AG04450 (cell line): Measurements from ENCODE around the gene OTULINL. TPM values are rescaled to one million over a fixed set of nuclear protein-coding genes. Genes with fewer than 3 reads are reported as not detected.

Experiments
- CTCF ChIA-PET: fragments of 300-600, 350-600 bp; formaldehyde crosslinking; extraction: SDS; loops from one replicate; lab custom pipeline; 2022; ENCODE audit warnings: antibody characterized with exemption, inconsistent platforms; lab: Charles Lee
- POLR2A ChIA-PET: fragments of 350-600 bp; formaldehyde crosslinking; extraction: SDS; loops from one replicate; lab custom pipeline; 2021; ENCODE audit warnings: antibody characterized with exemption, inconsistent platforms; lab: Yijun Ruan, JAX
- DNase-seq: peaks from one replicate; pipeline ENCODE4 v3.0.0-alpha.2; 2011; ENCODE audit warnings: low read depth, low spot score
- H3K27ac ChIP-seq: one replicate; pipeline ENCODE4 v1.5.1; 2012; ENCODE audit warnings: low read depth, low read length, control low read depth
- H3K27me3 ChIP-seq: one replicate; pipeline ENCODE4 v1.6.0; 2012; ENCODE audit warnings: low read length; ENCODE audit not compliant: control insufficient read depth, insufficient read depth
- H3K4me3 ChIP-seq: 2 replicates; pipeline ENCODE4 v1.5.1; 2011; ENCODE audit warnings: mild to moderate bottlenecking, low read depth, low read length, control low read depth
- H3K9me3 ChIP-seq: 2 replicates; pipeline ENCODE4 v1.5.1; 2012; ENCODE audit warnings: low read length; ENCODE audit not compliant: control insufficient read depth, insufficient read depth
- polyA plus RNA-seq: library from polyadenylated mRNA; depleted of rRNA; stranded (reverse); fragments of >200 nt; gene quantifications from 2 replicates; pipeline ENCODE4 v1.2.3, GENCODE V29; 2011
- TF ChIP-seq, protein P1 (sequence below): IDR thresholded peaks from 2 replicates; pipeline ENCODE4 v1.5.1; 2011; ENCODE audit warnings: low read depth, low read length, control low read depth, inconsistent platforms

The OTULINL gene
- polyA plus RNA-seq, 1 experiment, result 0.21 TPM

DNA sequence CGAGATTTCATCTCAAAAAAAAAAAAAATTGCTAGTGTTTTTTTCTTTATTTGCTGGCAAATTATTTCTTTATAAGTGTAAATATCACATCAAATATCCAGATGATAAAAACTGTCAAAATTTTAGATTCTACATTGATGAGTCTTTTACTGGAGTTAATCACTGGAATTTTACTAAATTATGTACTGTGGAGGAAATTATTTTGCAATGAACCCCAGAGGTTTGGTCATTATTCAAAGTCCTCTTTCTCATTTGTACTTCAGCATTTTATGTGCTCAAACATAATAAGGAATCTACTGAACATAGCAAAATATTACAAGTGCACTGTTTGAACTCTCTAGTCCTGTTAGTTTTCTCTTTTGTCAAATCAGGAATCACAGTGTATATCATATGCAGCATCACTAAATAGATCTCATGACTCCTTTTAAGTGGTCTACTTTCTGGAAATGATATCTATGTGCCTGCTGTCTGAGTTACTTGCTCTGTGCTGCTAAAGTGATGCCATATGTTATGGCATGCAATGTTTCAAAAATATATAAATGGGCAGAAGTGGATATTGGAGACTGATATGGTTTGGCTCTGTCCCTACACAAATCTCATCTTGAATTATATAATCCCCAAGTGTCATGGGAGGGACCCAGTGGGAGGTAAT lies 18.0 kb downstream of the OTULINL start:
- Histone ChIP-seq H3K9me3 (no peaks in the 10 kb centered on the region), H3K27ac (no peak overlapping the region), H3K27me3 (peaks cover 16% of the 10 kb centered on the region), H3K4me3 (no peak overlapping the region)
- TF ChIP-seq, protein P1, sequence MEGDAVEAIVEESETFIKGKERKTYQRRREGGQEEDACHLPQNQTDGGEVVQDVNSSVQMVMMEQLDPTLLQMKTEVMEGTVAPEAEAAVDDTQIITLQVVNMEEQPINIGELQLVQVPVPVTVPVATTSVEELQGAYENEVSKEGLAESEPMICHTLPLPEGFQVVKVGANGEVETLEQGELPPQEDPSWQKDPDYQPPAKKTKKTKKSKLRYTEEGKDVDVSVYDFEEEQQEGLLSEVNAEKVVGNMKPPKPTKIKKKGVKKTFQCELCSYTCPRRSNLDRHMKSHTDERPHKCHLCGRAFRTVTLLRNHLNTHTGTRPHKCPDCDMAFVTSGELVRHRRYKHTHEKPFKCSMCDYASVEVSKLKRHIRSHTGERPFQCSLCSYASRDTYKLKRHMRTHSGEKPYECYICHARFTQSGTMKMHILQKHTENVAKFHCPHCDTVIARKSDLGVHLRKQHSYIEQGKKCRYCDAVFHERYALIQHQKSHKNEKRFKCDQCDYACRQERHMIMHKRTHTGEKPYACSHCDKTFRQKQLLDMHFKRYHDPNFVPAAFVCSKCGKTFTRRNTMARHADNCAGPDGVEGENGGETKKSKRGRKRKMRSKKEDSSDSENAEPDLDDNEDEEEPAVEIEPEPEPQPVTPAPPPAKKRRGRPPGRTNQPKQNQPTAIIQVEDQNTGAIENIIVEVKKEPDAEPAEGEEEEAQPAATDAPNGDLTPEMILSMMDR, result no peak
- CTCF ChIA-PET, result interaction anchor here (1.1 kb wide), 1 partner anchor 48 kb away, joined by 3 read pairs; no protein-coding TSS in a partner anchor
- POLR2A ChIA-PET, result no interaction called here
- DNase-seq, result no peak

DNA sequence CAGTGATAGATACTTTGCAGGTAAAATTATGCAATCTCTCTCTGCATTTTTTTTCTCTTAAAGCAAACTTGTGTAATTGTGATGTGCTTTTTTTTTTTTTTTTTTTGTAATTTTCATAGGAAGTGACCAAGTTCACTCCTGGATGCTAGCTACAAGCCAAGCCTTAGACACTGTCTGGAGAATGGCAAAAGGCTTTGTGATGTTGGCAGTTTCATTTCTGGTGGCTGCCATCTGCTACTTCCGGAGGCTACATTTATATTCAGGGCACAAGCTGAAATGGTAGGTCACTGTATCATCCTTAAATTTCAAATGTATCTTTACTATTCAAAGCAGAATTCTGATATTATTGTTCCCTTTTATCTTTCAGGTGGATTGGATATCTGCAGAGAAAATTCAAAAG lies 19.3 kb downstream of the OTULINL start:
- Histone ChIP-seq H3K9me3 (no peaks in the 10 kb centered on the region), H3K27ac (no peak overlapping the region), H3K4me3 (no peak overlapping the region), H3K27me3 (peaks cover 16% of the 10 kb centered on the region)
- no peak for DNase-seq
- POLR2A ChIA-PET, result no interaction called here
- TF ChIP-seq, protein P1, result no peak
- CTCF ChIA-PET, result no interaction called here

DNA sequence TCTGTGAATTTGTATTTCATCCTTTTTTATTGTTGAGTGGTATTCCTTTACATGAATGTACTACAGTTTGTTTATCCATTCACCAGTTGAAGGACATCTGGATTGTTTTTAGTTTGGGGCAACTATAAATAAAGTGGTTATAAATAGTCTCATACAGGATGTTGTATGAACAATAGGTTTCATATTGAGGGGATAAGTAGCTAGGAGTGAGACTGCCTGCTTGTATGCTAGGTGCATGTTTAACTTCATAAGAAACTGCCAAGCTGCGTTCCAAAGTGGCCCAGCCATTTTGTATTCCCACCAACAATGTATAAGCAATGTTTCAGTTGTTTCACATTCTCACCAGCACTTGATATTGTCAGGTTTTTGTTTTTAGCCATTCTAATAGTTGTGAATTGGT lies 21.5 kb downstream of the OTULINL start:
- POLR2A ChIA-PET, result no interaction called here
- no peak overlapping the region for H3K27ac ChIP-seq
- no peak overlapping the region for H3K4me3 ChIP-seq
- TF ChIP-seq, protein P1, result no peak
- DNase-seq, result no peak
- CTCF ChIA-PET, result interaction anchor here (0.6 kb wide), 1 partner anchor 29 kb away, joined by 4 read pairs; no protein-coding TSS in a partner anchor
- H3K9me3 ChIP-seq, result no peaks in the 10 kb centered on the region
- H3K27me3 ChIP-seq, result peaks cover 8% of the 10 kb centered on the region

DNA sequence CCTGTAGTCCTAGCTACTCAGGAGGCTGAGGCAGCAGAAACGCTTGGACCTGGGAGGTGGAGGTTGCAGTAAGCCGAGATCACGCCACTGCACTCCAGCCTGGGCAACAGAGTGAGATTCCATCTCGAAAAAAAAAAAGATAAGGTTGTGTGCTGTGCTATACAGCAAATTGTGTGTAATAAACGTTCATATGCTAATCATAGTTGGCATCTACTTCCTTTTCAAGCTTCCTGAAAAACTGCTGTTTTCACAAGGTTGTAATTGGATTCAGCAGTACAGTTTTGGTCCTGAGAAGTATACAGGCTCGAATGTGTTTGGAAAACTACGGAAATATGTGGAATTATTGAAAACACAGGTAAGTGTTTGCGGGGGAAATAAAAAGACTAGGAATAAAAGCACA lies 25.5 kb downstream of the OTULINL start:
- no peak for DNase-seq
- Histone ChIP-seq H3K4me3 (no peak overlapping the region), H3K9me3 (no peaks in the 10 kb centered on the region), H3K27me3 (peaks cover 10% of the 10 kb centered on the region), H3K27ac (no peak overlapping the region)
- TF ChIP-seq, protein P1, result no peak
- CTCF ChIA-PET, result no interaction called here
- POLR2A ChIA-PET, result interaction anchor here (0.7 kb wide), 1 partner anchor 41 kb away, joined by 6 read pairs; no protein-coding TSS in a partner anchor

DNA sequence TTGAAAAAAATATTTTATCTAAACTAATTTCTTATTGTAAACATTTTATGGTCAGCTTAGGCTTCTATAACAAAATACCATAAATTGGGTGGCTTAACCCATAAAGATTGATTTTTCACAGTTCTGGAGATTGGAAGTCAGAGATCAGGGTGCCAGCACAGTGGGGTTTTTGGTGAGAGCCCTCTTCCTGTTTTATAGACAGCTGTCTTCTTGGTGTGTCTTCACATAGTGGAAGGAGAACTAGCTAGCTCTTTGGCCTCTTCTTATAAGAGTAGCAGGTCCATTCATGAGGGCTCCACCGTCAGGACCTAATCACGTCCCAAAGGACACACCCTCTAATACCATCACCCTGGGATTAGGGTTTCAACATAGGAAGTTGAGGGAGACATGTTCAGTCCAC lies 26.6 kb downstream of the OTULINL start:
- Histone ChIP-seq H3K27ac (no peak overlapping the region), H3K9me3 (no peaks in the 10 kb centered on the region), H3K27me3 (peaks cover 10% of the 10 kb centered on the region), H3K4me3 (no peak overlapping the region)
- no peak for DNase-seq
- ChIA-PET POLR2A (no interaction called here), CTCF (no interaction called here)
- TF ChIP-seq, protein P1, result no peak
